Prostate gland (tissue), 2 donors: ENCODE results near the gene ALKBH5. TPM values are rescaled to one million over a fixed set of nuclear protein-coding genes. Genes with fewer than 3 reads are reported as not detected.

Source experiments
- DNase-seq: peaks from one replicate; pipeline ENCODE4 v3.0.0-alpha.2; 2019; ENCODE audit warnings: low spot score
- H3K27ac ChIP-seq, 2 donors: fragments of 200-600 bp; sonication (generic); 2 replicates each; pipeline ENCODE4 v1.5.1; 2017 to 2019
- H3K27me3 ChIP-seq: fragments of 200-600 bp; sonication (generic); replicated peaks from 2 replicates; pipeline ENCODE4 v1.5.1; 2019; ENCODE audit not compliant: insufficient read depth
- H3K36me3 ChIP-seq, 2 donors: fragments of 200-600 bp; sonication (generic); 1 replicate in 1 of 2; 2 replicates in 1 of 2; pipeline versions ENCODE4 v1.5.1 to v1.8.1; 2017 to 2019
- H3K4me1 ChIP-seq: fragments of 200-600 bp; sonication (generic); replicated peaks from 2 replicates; pipeline ENCODE4 v1.5.1; 2019
- H3K4me3 ChIP-seq, 2 donors: fragments of 200-600 bp; sonication (generic); 2 replicates each; pipeline ENCODE4 v1.5.1; 2017 to 2019
- H3K9me3 ChIP-seq: fragments of 200-600 bp; sonication (generic); 2 replicates; pipeline ENCODE4 v1.5.1; 2017
- POLR2A ChIP-seq: fragments of 450-650 bp; IDR thresholded peaks from one replicate; pipeline ENCODE4 v1.6.1; 2016; ENCODE audit warnings: antibody characterized with exemption, mild to moderate bottlenecking
- POLR2AphosphoS5 ChIP-seq: sonication (generic); formaldehyde crosslinking; IDR thresholded peaks from one replicate; pipeline ENCODE4 v1.6.1; 2017; ENCODE audit warnings: antibody characterized with exemption
- WGBS: methylation state at CpG from one replicate; pipeline ENCODE4 v1.1.5; 2018; 5-methylcytosine and 5-hydroxymethylcytosine counted together
- intact Hi-C: fragments of 100-400 bp; cut with DNase I; formaldehyde crosslinking; loops from one replicate; pipeline ENCODE4 v1.14.2; 2022
- total RNA-seq, 2 donors: library from RNA; depleted of rRNA; stranded (reverse); fragments of >200 nt; gene quantifications; one replicate each; pipeline ENCODE4 v1.1.0, GENCODE V29; 2016
- TF ChIP-seq, protein P1 (sequence below), 4 experiments: fragments of 200-600 bp in 2 of 4; fragments of 450-650 bp in 2 of 4; sonication (generic) in 2 of 4; IDR thresholded peaks; 1 replicate in 3 of 4; 2 replicates in 1 of 4; pipeline ENCODE4 v1.5.1; 2016 to 2019; ENCODE audit warnings: antibody characterized with exemption in 4 of 4, mild to moderate bottlenecking in 2 of 4, moderate library complexity in 2 of 4

ALKBH5 gene
- total RNA-seq, 2 donors from 2014 or later, result 132 to 230 TPM

DNA sequence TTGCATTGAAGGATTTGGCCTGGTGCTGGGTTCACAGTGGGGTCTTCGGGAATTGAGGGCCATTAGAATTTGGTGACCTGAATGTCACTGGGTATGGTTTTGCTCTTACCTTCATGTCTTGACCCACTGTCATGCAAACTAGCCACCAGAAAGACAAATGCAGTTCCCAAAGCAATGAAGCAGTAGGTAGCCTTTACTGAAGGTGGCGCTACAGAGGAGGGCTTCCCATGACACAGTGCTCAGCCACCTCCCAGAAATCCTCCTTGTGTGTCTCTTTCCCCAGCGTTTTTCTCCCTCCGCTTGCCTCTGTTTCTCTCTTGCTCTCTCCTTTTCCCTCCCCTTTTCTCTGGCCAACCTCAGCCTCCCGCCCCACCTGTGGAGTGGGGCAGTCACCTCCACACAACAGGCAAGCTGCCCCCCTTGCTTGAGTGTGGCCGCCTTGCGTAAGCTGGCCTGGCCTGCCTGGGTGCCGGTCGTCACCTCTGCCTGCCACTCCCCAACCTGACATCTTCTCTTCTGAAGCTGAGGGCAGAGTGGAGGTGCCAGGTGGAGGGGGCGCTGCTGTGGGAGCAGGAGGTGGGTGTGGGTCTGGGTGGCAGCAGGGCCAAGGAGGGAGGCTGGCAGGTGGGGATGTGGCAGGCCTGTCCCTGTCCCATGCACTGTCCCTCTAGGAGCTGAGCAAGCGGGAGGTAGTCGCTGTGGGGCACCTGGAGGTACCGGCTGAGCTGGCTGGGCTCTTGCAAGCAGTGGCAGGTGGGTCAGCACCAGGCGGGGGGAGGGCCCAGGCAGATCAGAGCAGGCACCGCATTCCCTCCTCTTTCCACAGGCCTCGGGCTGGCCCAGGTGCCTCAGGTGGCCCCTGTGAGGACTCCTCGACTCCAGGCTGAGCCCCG, 40.3 kb upstream of the ALKBH5 start:
- no peak for DNase-seq
- Histone ChIP-seq H3K4me3 (no peak overlapping the region), H3K36me3 (no peaks in the 10 kb centered on the region), H3K4me1 (no peaks in the 10 kb centered on the region), H3K9me3 (no peaks in the 10 kb centered on the region), H3K27ac (no peak overlapping the region), H3K27me3 (no peaks in the 10 kb centered on the region)
- TF ChIP-seq POLR2A, result no peak
- no peak for TF ChIP-seq POLR2AphosphoS5
- TF ChIP-seq, protein P1, sequence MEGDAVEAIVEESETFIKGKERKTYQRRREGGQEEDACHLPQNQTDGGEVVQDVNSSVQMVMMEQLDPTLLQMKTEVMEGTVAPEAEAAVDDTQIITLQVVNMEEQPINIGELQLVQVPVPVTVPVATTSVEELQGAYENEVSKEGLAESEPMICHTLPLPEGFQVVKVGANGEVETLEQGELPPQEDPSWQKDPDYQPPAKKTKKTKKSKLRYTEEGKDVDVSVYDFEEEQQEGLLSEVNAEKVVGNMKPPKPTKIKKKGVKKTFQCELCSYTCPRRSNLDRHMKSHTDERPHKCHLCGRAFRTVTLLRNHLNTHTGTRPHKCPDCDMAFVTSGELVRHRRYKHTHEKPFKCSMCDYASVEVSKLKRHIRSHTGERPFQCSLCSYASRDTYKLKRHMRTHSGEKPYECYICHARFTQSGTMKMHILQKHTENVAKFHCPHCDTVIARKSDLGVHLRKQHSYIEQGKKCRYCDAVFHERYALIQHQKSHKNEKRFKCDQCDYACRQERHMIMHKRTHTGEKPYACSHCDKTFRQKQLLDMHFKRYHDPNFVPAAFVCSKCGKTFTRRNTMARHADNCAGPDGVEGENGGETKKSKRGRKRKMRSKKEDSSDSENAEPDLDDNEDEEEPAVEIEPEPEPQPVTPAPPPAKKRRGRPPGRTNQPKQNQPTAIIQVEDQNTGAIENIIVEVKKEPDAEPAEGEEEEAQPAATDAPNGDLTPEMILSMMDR (IDR thresholded peaks at IDR 0.05), result no peak
- intact Hi-C loops, result no loop called here
- WGBS, result 39% methylated on average over 17 of the region's 18 CpGs

DNA sequence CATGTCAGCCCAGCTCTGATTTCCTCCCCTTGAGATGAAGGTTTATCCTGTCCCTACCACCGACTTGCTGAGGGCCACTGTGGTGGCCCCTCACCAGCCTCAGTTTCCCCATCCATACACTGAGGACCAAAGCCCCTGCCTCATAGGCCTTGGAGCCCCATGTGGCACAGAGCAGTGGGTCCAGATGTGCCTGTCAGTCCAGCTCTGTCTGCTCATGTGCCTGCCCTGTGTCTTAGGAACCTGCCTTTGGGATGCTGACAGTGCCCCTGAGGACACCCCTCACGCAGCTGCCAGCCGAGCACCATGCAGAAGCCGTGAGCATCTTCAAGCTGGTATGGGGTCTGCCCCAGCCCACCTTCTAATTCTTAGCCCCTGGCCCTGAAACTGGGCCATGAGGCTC, 39.4 kb upstream of the ALKBH5 start:
- Histone ChIP-seq H3K9me3 (no peaks in the 10 kb centered on the region), H3K4me1 (no peaks in the 10 kb centered on the region), H3K4me3 (no peak overlapping the region), H3K27me3 (no peaks in the 10 kb centered on the region), H3K27ac (no peak overlapping the region), H3K36me3 (no peaks in the 10 kb centered on the region)
- TF ChIP-seq POLR2A (no peak), POLR2AphosphoS5 (no peak)
- TF ChIP-seq, protein P1 (IDR thresholded peaks at IDR 0.05), result no peak
- no peak for DNase-seq
- intact Hi-C loops, result no loop called here
- WGBS, result 85% methylated on average over 4 of the region's 4 CpGs

GRCh38 chr17:18144855-18145254, 38.8 kb upstream of the ALKBH5 start:
- no peaks in the 10 kb centered on the region for H3K36me3 ChIP-seq
- no peak overlapping the region for H3K4me3 ChIP-seq
- no peak for DNase-seq
- H3K9me3 ChIP-seq, result no peaks in the 10 kb centered on the region
- TF ChIP-seq POLR2A, result no peak
- no peak for TF ChIP-seq POLR2AphosphoS5
- TF ChIP-seq, protein P1 (IDR thresholded peaks at IDR 0.05), result no peak
- H3K27ac ChIP-seq, result no peak overlapping the region
- 94% methylated on average over 1 of the region's 1 CpG for WGBS
- no peaks in the 10 kb centered on the region for H3K4me1 ChIP-seq
- intact Hi-C loops, result no loop called here
- no peaks in the 10 kb centered on the region for H3K27me3 ChIP-seq

- no peak for DNase-seq
- intact Hi-C loops, result no loop called here
- Histone ChIP-seq H3K27ac (no peak overlapping the region), H3K4me3 (no peak overlapping the region), H3K4me1 (no peaks in the 10 kb centered on the region), H3K9me3 (no peaks in the 10 kb centered on the region), H3K36me3 (no peaks in the 10 kb centered on the region), H3K27me3 (no peaks in the 10 kb centered on the region)
- TF ChIP-seq POLR2A (no peak), POLR2AphosphoS5 (no peak)
- TF ChIP-seq, protein P1 (IDR thresholded peaks at IDR 0.05), result no peak
- 79% methylated on average over 13 of the region's 13 CpGs for WGBS
Measured at GRCh38 chr17:18145811-18146210, 37.8 kb upstream of the ALKBH5 start.

DNA sequence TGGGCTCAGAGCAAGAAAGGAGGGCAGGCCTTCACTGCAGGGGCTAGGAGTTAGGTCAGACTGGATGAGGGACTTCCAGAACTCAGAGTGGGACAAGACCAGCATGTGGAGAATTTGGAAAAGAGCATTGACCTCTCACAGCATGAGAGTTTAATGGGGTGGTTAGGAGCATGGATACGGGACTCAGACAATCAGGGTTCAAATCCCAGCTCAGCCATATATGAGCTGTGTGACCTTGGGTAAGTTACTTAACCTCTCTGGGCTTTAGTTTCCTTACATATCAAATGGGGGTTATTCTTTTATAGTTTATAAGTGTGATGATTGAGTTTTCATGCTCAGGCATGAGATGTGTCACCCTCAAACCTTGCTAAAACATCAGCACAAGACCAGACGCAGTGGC, 37.4 kb upstream of the ALKBH5 start:
- H3K27ac ChIP-seq, result no peak overlapping the region
- WGBS, result 93% methylated on average over 2 of the region's 2 CpGs

More for the DNA sequence above, 37.4 kb upstream of the ALKBH5 start:
- Histone ChIP-seq H3K27me3 (no peaks in the 10 kb centered on the region), H3K36me3 (no peaks in the 10 kb centered on the region), H3K4me1 (no peaks in the 10 kb centered on the region), H3K4me3 (no peak overlapping the region), H3K9me3 (no peaks in the 10 kb centered on the region)
- TF ChIP-seq, protein P1 (IDR thresholded peaks at IDR 0.05), result no peak
- no peak for TF ChIP-seq POLR2AphosphoS5
- no peak for TF ChIP-seq POLR2A
- intact Hi-C loops, result no loop called here
- DNase-seq, result no peak
